A673 (cell line): ENCODE measurements around the gene MASP2.

Experiments
- CTCF ChIP-seq: fragments of 300-800, 200-600 bp; sonication (generic); conservative IDR thresholded peaks from 2 replicates; pipeline ENCODE4 v1.5.1; 2017; ENCODE audit warnings: low read depth, mild to moderate bottlenecking, antibody characterized with exemption, low read length, moderate library complexity, mixed read lengths
- EZH2 ChIP-seq: fragments of 200-600 bp; sonication (generic); IDR thresholded peaks from 2 replicates; pipeline ENCODE4 v1.6.1; 2017; ENCODE audit warnings: borderline replicate concordance, low read depth, mild to moderate bottlenecking, mixed read lengths, antibody characterized with exemption, low read length; ENCODE audit not compliant: poor library complexity, severe bottlenecking

- TF ChIP-seq CTCF (no peak), EZH2 (no peak)
Observed at GRCh38 chr1:11071463-11072215, 24.6 kb upstream of the MASP2 start.
